ENCODE results near the gene CFAP299. TPM values are rescaled to one million over a fixed set of nuclear protein-coding genes. Genes with fewer than 3 reads are reported as not detected.

The CFAP299 gene
- total and polyA plus RNA-seq, 9 of the 15 experiments (the other 6 are each of a cell fraction or from before 2014, with no cell fraction given), result 0.09 to 3.0 (median 0.76) TPM

DNA sequence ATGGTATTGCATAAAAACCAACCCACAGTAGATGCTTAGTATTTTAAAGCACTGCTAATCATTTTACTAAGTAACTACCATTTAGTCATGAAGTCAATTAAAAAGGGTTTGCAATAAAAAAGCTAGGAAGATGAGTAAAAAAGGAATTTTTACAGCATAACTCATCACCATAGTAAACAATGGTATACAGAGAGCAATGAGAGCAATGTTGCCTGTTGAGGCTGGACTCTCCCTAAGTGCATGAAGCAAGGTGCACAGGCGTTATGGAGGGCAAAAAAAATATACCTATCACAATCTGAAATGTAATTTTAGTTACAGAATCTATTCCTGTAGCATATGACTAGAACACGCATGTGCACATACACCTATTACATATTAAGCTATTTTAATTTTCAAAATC is 565.4 kb downstream of the CFAP299 start (continued):
- TF ChIP-seq, protein P1, sequence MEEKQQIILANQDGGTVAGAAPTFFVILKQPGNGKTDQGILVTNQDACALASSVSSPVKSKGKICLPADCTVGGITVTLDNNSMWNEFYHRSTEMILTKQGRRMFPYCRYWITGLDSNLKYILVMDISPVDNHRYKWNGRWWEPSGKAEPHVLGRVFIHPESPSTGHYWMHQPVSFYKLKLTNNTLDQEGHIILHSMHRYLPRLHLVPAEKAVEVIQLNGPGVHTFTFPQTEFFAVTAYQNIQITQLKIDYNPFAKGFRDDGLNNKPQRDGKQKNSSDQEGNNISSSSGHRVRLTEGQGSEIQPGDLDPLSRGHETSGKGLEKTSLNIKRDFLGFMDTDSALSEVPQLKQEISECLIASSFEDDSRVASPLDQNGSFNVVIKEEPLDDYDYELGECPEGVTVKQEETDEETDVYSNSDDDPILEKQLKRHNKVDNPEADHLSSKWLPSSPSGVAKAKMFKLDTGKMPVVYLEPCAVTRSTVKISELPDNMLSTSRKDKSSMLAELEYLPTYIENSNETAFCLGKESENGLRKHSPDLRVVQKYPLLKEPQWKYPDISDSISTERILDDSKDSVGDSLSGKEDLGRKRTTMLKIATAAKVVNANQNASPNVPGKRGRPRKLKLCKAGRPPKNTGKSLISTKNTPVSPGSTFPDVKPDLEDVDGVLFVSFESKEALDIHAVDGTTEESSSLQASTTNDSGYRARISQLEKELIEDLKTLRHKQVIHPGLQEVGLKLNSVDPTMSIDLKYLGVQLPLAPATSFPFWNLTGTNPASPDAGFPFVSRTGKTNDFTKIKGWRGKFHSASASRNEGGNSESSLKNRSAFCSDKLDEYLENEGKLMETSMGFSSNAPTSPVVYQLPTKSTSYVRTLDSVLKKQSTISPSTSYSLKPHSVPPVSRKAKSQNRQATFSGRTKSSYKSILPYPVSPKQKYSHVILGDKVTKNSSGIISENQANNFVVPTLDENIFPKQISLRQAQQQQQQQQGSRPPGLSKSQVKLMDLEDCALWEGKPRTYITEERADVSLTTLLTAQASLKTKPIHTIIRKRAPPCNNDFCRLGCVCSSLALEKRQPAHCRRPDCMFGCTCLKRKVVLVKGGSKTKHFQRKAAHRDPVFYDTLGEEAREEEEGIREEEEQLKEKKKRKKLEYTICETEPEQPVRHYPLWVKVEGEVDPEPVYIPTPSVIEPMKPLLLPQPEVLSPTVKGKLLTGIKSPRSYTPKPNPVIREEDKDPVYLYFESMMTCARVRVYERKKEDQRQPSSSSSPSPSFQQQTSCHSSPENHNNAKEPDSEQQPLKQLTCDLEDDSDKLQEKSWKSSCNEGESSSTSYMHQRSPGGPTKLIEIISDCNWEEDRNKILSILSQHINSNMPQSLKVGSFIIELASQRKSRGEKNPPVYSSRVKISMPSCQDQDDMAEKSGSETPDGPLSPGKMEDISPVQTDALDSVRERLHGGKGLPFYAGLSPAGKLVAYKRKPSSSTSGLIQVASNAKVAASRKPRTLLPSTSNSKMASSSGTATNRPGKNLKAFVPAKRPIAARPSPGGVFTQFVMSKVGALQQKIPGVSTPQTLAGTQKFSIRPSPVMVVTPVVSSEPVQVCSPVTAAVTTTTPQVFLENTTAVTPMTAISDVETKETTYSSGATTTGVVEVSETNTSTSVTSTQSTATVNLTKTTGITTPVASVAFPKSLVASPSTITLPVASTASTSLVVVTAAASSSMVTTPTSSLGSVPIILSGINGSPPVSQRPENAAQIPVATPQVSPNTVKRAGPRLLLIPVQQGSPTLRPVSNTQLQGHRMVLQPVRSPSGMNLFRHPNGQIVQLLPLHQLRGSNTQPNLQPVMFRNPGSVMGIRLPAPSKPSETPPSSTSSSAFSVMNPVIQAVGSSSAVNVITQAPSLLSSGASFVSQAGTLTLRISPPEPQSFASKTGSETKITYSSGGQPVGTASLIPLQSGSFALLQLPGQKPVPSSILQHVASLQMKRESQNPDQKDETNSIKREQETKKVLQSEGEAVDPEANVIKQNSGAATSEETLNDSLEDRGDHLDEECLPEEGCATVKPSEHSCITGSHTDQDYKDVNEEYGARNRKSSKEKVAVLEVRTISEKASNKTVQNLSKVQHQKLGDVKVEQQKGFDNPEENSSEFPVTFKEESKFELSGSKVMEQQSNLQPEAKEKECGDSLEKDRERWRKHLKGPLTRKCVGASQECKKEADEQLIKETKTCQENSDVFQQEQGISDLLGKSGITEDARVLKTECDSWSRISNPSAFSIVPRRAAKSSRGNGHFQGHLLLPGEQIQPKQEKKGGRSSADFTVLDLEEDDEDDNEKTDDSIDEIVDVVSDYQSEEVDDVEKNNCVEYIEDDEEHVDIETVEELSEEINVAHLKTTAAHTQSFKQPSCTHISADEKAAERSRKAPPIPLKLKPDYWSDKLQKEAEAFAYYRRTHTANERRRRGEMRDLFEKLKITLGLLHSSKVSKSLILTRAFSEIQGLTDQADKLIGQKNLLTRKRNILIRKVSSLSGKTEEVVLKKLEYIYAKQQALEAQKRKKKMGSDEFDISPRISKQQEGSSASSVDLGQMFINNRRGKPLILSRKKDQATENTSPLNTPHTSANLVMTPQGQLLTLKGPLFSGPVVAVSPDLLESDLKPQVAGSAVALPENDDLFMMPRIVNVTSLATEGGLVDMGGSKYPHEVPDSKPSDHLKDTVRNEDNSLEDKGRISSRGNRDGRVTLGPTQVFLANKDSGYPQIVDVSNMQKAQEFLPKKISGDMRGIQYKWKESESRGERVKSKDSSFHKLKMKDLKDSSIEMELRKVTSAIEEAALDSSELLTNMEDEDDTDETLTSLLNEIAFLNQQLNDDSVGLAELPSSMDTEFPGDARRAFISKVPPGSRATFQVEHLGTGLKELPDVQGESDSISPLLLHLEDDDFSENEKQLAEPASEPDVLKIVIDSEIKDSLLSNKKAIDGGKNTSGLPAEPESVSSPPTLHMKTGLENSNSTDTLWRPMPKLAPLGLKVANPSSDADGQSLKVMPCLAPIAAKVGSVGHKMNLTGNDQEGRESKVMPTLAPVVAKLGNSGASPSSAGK (IDR thresholded peaks at IDR 0.05), result no peak
- no peak for TF ChIP-seq ZNF586 (CRISPR knock-in tag; conservative IDR thresholded peaks at IDR 0.05)

Data from K562 (cell line).